Measurements from ENCODE around the gene NTRK3.

- TF ChIP-seq CTCF (IDR thresholded peaks at IDR 0.05) = no peak
- TF ChIP-seq POLR2A (IDR thresholded peaks at IDR 0.05) = no peak
Measured at GRCh38 chr15:88067331-88067685, 189.2 kb downstream of the NTRK3 start.
